H1 (cell line): ENCODE data around the gene MAP4K5. TPM values are rescaled to one million over a fixed set of nuclear protein-coding genes. Genes with fewer than 3 reads are reported as not detected.

ENCODE experiments used
- CTCF ChIA-PET: fragments of 300-600 bp; sonication (Branson Sonifier 250); formaldehyde crosslinking; loops from one replicate; lab custom pipeline; 2021; ENCODE audit not compliant: partially characterized antibody; lab: Charles Lee
- POLR2A ChIA-PET: fragments of 300-600 bp; sonication (Branson Sonifier 250); formaldehyde crosslinking; loops from one replicate; lab custom pipeline; 2021; ENCODE audit warnings: inconsistent platforms; ENCODE audit not compliant: partially characterized antibody; lab: Charles Lee
- DNase-seq, 2 experiments: peaks; one replicate each; pipeline versions ENCODE4 v3.0.0 to v3.0.0-alpha.2; 2010 to 2022; ENCODE audit warnings: low spot score in 2 of 2, low read depth in 1 of 2, mixed read lengths in 1 of 2
- FAIRE-seq: peaks from 2 replicates; lab custom pipeline; 2011; peaks lifted over from hg19 to GRCh38; lab: Jason Lieb, UNC
- H2AFZ ChIP-seq: 2 replicates; pipeline ENCODE4 v1.8.1; 2012; ENCODE audit warnings: low read length, inconsistent platforms
- H2AK5ac ChIP-seq: 2 replicates; pipeline ENCODE4 v1.6.1; 2013; ENCODE audit warnings: low read depth, low read length
- H2BK120ac ChIP-seq: replicated peaks from 2 replicates; pipeline ENCODE3; 2013; ENCODE audit warnings: low read depth, low read length, inconsistent platforms
- H2BK12ac ChIP-seq: 2 replicates; pipeline ENCODE4 v1.6.1; 2013; ENCODE audit warnings: low read depth, low read length
- H2BK15ac ChIP-seq: 2 replicates; pipeline ENCODE4 v1.6.1; 2013; ENCODE audit warnings: low read length
- H2BK20ac ChIP-seq: 2 replicates; pipeline ENCODE4 v1.6.1; 2013; ENCODE audit warnings: low read length
- H2BK5ac ChIP-seq: 2 replicates; pipeline ENCODE4 v1.6.1; 2013; ENCODE audit warnings: low read depth, low read length
- H3K14ac ChIP-seq: 2 replicates; pipeline ENCODE4 v1.6.1; 2013; ENCODE audit warnings: inconsistent platforms; ENCODE audit not compliant: insufficient read length
- H3K18ac ChIP-seq: 2 replicates; pipeline ENCODE4 v1.6.1; 2013; ENCODE audit warnings: low read length; ENCODE audit errors: extremely low read depth
- H3K23ac ChIP-seq: 2 replicates; pipeline ENCODE4 v1.6.1; 2013; ENCODE audit warnings: inconsistent platforms; ENCODE audit not compliant: insufficient read length
- H3K23me2 ChIP-seq: 2 replicates; pipeline ENCODE4 v1.6.1; 2013; ENCODE audit warnings: low read depth, low read length
- H3K27ac ChIP-seq: 2 replicates; pipeline ENCODE4 v1.6.1; 2011; ENCODE audit warnings: low read depth, low read length, inconsistent platforms
- H3K27me3 ChIP-seq, 4 experiments: replicated peaks in 1 of 4; 1 replicate in 1 of 4; 2 replicates in 3 of 4; pipeline versions ENCODE4 v1.6.1 to v1.8.1; 2011 to 2013; ENCODE audit warnings: low read length in 3 of 4, mild to moderate bottlenecking in 3 of 4, inconsistent platforms in 2 of 4, mixed read lengths in 2 of 4, moderate library complexity in 1 of 4; ENCODE audit not compliant: control insufficient read depth in 3 of 4, insufficient read depth in 3 of 4; ENCODE audit errors: extremely low read depth in 1 of 4
- H3K36me3 ChIP-seq, 4 experiments: 2 replicates each; pipeline versions ENCODE4 v1.6.1 to v1.8.1; 2011 to 2013; ENCODE audit warnings: mild to moderate bottlenecking in 4 of 4, low read length in 3 of 4, moderate library complexity in 2 of 4, control low read depth in 1 of 4, inconsistent platforms in 1 of 4; ENCODE audit not compliant: insufficient read depth in 4 of 4, control insufficient read depth in 2 of 4
- H3K4ac ChIP-seq: replicated peaks from 2 replicates; pipeline ENCODE3; 2013; ENCODE audit warnings: low read length, low read depth, mixed read lengths, inconsistent platforms; ENCODE audit not compliant: insufficient read length
- H3K4me1 ChIP-seq, 4 experiments: replicated peaks in 1 of 4; 1 replicate in 1 of 4; 2 replicates in 3 of 4; pipeline versions ENCODE4 v1.6.1 to v1.8.1; 2011 to 2013; ENCODE audit warnings: low read length in 3 of 4, inconsistent platforms in 2 of 4, mixed read lengths in 1 of 4; ENCODE audit not compliant: insufficient read depth in 4 of 4, control insufficient read depth in 3 of 4
- H3K4me2 ChIP-seq, 2 experiments: 2 replicates each; pipeline versions ENCODE4 v1.6.1 to v1.8.1; 2011 to 2013; ENCODE audit warnings: low read depth in 2 of 2, low read length in 2 of 2, control low read depth in 1 of 2, inconsistent platforms in 1 of 2, mild to moderate bottlenecking in 1 of 2; ENCODE audit not compliant: insufficient read depth in 1 of 2
- H3K4me3 ChIP-seq, 4 experiments: fragments of 200-600, 300-600 bp in 1 of 4; sonication (generic), shearing (Covaris generic), sonication (Bioruptor Twin) in 1 of 4; 2 replicates each; pipeline versions ENCODE4 v1.5.1 to v1.8.1; 2011 to 2016; ENCODE audit warnings: low read length in 4 of 4, low read depth in 3 of 4, control low read depth in 2 of 4, inconsistent platforms in 2 of 4, mild to moderate bottlenecking in 2 of 4, mixed read lengths in 1 of 4, moderate library complexity in 1 of 4; ENCODE audit not compliant: insufficient read depth in 2 of 4; ENCODE audit errors: extremely low read depth in 1 of 4
- H3K56ac ChIP-seq: replicated peaks from 2 replicates; pipeline ENCODE3; 2013; ENCODE audit warnings: low read depth, mild to moderate bottlenecking, mixed read lengths, low read length, inconsistent platforms; ENCODE audit not compliant: insufficient read length
- H3K79me1 ChIP-seq: 2 replicates; pipeline ENCODE4 v1.6.1; 2013; ENCODE audit warnings: low read depth, low read length, control low read depth
- H3K79me2 ChIP-seq, 2 experiments: 2 replicates each; pipeline versions ENCODE4 v1.6.1 to v1.8.1; 2012 to 2013; ENCODE audit warnings: low read length in 2 of 2, mild to moderate bottlenecking in 2 of 2, inconsistent platforms in 1 of 2; ENCODE audit not compliant: insufficient read depth in 2 of 2, control insufficient read depth in 1 of 2
- H3K9ac ChIP-seq, 4 experiments: replicated peaks in 1 of 4; 1 replicate in 1 of 4; 2 replicates in 3 of 4; pipeline versions ENCODE4 v1.6.1 to v1.8.1; 2011 to 2013; ENCODE audit warnings: low read depth in 3 of 4, low read length in 3 of 4, control low read depth in 2 of 4, mild to moderate bottlenecking in 2 of 4, moderate library complexity in 2 of 4, inconsistent platforms in 1 of 4; ENCODE audit errors: extremely low read depth in 1 of 4
- H3K9me3 ChIP-seq, 2 experiments: 2 replicates each; pipeline versions ENCODE4 v1.6.1 to v1.8.1; 2012 to 2013; ENCODE audit warnings: mild to moderate bottlenecking in 2 of 2, moderate library complexity in 2 of 2, control low read depth in 1 of 2, inconsistent platforms in 1 of 2, low read depth in 1 of 2, low read length in 1 of 2, mixed read lengths in 1 of 2; ENCODE audit not compliant: insufficient read depth in 2 of 2
- H4K20me1 ChIP-seq, 2 experiments: replicated peaks in 1 of 2; 2 replicates each; pipeline versions ENCODE3 to v1.8.1; 2011 to 2013; ENCODE audit warnings: inconsistent platforms in 2 of 2, low read length in 2 of 2, mild to moderate bottlenecking in 1 of 2; ENCODE audit not compliant: insufficient read depth in 2 of 2, control insufficient read depth in 1 of 2
- H4K5ac ChIP-seq: 2 replicates; pipeline ENCODE4 v1.6.1; 2013; ENCODE audit warnings: low read length, low read depth, mixed read lengths, inconsistent platforms; ENCODE audit not compliant: insufficient read length
- H4K8ac ChIP-seq: 2 replicates; pipeline ENCODE4 v1.8.0; 2013; ENCODE audit warnings: mild to moderate bottlenecking, moderate library complexity, low read length, inconsistent platforms; ENCODE audit not compliant: insufficient read depth; ENCODE audit errors: extremely low read depth
- H4K91ac ChIP-seq: replicated peaks from 2 replicates; pipeline ENCODE3; 2013; ENCODE audit warnings: low read length, mixed read lengths, inconsistent platforms; ENCODE audit not compliant: insufficient read length
- WGBS, 2 experiments: shearing (Covaris generic) in 1 of 2; methylation state at CpG; one replicate each; pipeline versions ENCODE4 v1.1.6 to v1.1.7; 2013 to 2015; ENCODE audit warnings: low lambda C conversion rate in 2 of 2, mixed read lengths in 2 of 2, inconsistent platforms in 1 of 2, low coverage in 1 of 2, missing lambda C conversion rate in 1 of 2; ENCODE audit not compliant: insufficient replicate concordance in 2 of 2, insufficient coverage in 1 of 2, insufficient read length in 1 of 2; ENCODE audit errors: extremely low coverage in 1 of 2, missing lambda C conversion rate in 1 of 2; 5-methylcytosine and 5-hydroxymethylcytosine counted together
- polyA plus RNA-seq, 7 experiments: library from polyadenylated mRNA; depleted of rRNA in 3 of 7; stranded (reverse) in 5 of 7; unstranded in 2 of 7; fragments of >200 nt in 5 of 7; fragments of 200-250 nt in 2 of 7; gene quantifications; 1 replicate in 5 of 7; 2 replicates in 1 of 7; 4 replicates in 1 of 7; pipeline versions ENCODE4 v1.2.1 to v1.2.3, GENCODE V29; 2011 to 2013; ENCODE audit warnings: missing spikeins in 2 of 7, mixed read lengths in 2 of 7
- total RNA-seq: library from RNA; stranded (reverse); fragmentation: NEBNext Ultra II Directional; extraction: Animal tissue kit (Norgen Biotek cat#: 25700); gene quantifications from 2 replicates; pipeline ENCODE4 v1.2.1, GENCODE V29; 2021

MAP4K5 gene
- total and polyA plus RNA-seq, 2 of the 8 experiments (the other 6 are each of a cell fraction or from before 2014, with no cell fraction given) = 7.6 to 34.5 TPM

GRCh38 chr14:50524731-50525515 lies 7.4 kb downstream of the MAP4K5 start:
- Histone ChIP-seq H3K4me3 (no peak overlapping the region), H2BK120ac (no peak overlapping the region), H2BK20ac (no peak overlapping the region), H3K4me1 (peaks cover 0 to 7% (median 3%) of the 10 kb centered on the region in 4 experiments; a peak in 3 of 7 replicates), H3K14ac (no peak overlapping the region), H3K4me2 (no peak overlapping the region), H2BK15ac (no peak overlapping the region), H2BK12ac (no peak overlapping the region), H4K8ac (no peak overlapping the region), H3K56ac (no peak overlapping the region), H3K9me3 (no peaks in the 10 kb centered on the region), H4K5ac (no peak overlapping the region), H3K23ac (no peak overlapping the region), H3K27me3 (peaks cover 0 to 1% (median 0%) of the 10 kb centered on the region in 4 experiments; a peak in 1 of 7 replicates), H3K27ac (no peak overlapping the region), H3K18ac (no peak overlapping the region), H3K9ac (no peak overlapping the region), H4K20me1 (peaks cover 0 to 11% of the 10 kb centered on the region in 2 experiments), H3K23me2 (peaks cover 1% of the 10 kb centered on the region; the same call in 1 of the 2 replicates), H4K91ac (no peak overlapping the region), H3K79me2 (peaks cover 17 to 97% of the 10 kb centered on the region in 2 experiments), H3K36me3 (no peaks in the 10 kb centered on the region; a peak in 1 of 8 replicates), H2AFZ (no peak overlapping the region), H3K79me1 (peaks cover 7% of the 10 kb centered on the region; the same call in 1 of the 2 replicates), H2BK5ac (no peak overlapping the region), H2AK5ac (no peak overlapping the region), H3K4ac (no peak overlapping the region)
- CTCF ChIA-PET = interaction anchor here (0.6 to 0.9 kb wide), 2 partner anchors 121 to 204 kb away, joined by 3 read pairs; no protein-coding TSS in a partner anchor
- DNase-seq = no peak
- POLR2A ChIA-PET = interaction anchor here (1.0 kb wide), 1 partner anchor 10 kb away, joined by 3 read pairs; no protein-coding TSS in a partner anchor
- no peak for FAIRE-seq
- WGBS, 2 experiments = 86% methylated on average over 6 of the region's 6 CpGs; no CpG with 5 or more reads in 1 of the 2 experiments
